MCF 10A (cell line): Measurements from ENCODE around the gene AQP11. TPM values are rescaled to one million over a fixed set of nuclear protein-coding genes. Genes with fewer than 3 reads are reported as not detected.

Source experiments
- BruUV-seq: library from RNA; stranded (reverse); fragments of 400-500 nt; replicated peaks from 2 replicates; lab custom pipeline; 2021; lab: Mats Ljungman, UMichigan
- CTCF ChIA-PET: fragments of 300-600 bp; sonication (Branson Sonifier 250); formaldehyde crosslinking; extraction: SDS; loops from one replicate; lab custom pipeline; 2021; ENCODE audit warnings: antibody characterized with exemption, inconsistent platforms; lab: Yijun Ruan, JAX
- POLR2A ChIA-PET: fragments of 300-600, 350-650 bp; sonication (Branson Sonifier 250); formaldehyde crosslinking; extraction: SDS; loops from one replicate; lab custom pipeline; 2020; ENCODE audit warnings: antibody characterized with exemption, inconsistent platforms; lab: Yijun Ruan, JAX
- DNase-seq: peaks from one replicate; pipeline ENCODE4 v3.0.0-alpha.2; 2018; ENCODE audit not compliant: unreplicated experiment
- H3K27ac Mint-ChIP-seq: one replicate; pipeline ENCODE4 v1.8.0; 2022; ENCODE audit warnings: mild to moderate bottlenecking, low read depth, mixed read lengths; ENCODE audit not compliant: unreplicated experiment
- H3K27me3 Mint-ChIP-seq: one replicate; pipeline ENCODE4 v1.8.0; 2022; ENCODE audit warnings: mixed read lengths; ENCODE audit not compliant: insufficient read depth, unreplicated experiment
- H3K36me3 Mint-ChIP-seq: one replicate; pipeline ENCODE4 v1.8.0; 2022; ENCODE audit warnings: mild to moderate bottlenecking, moderate library complexity, mixed read lengths; ENCODE audit not compliant: insufficient read depth, unreplicated experiment
- H3K4me1 Mint-ChIP-seq: one replicate; pipeline ENCODE4 v1.8.0; 2022; ENCODE audit warnings: mixed read lengths; ENCODE audit not compliant: insufficient read depth, unreplicated experiment
- H3K4me3 Mint-ChIP-seq: one replicate; pipeline ENCODE4 v1.8.0; 2022; ENCODE audit warnings: mild to moderate bottlenecking, moderate library complexity, mixed read lengths; ENCODE audit not compliant: unreplicated experiment
- H3K9me3 Mint-ChIP-seq: one replicate; pipeline ENCODE4 v1.8.0; 2022; ENCODE audit warnings: mixed read lengths; ENCODE audit not compliant: unreplicated experiment
- intact Hi-C: fragments of 100-400 bp; cut with micrococcal nuclease; formaldehyde crosslinking; loops from 2 replicates; pipeline ENCODE4 v1.14.1; 2022
- total RNA-seq: library from RNA; stranded (reverse); gene quantifications from 2 replicates; pipeline ENCODE4 v1.2.3, GENCODE V29; 2022
- TF ChIP-seq, protein P1 (sequence below): fragments of 200-600 bp; IDR thresholded peaks from one replicate; pipeline ENCODE4 v1.8.0; 2022; ENCODE audit warnings: antibody characterized with exemption, mild to moderate bottlenecking; ENCODE audit not compliant: unreplicated experiment

AQP11 gene
- total RNA-seq, 1 experiment from 2014 or later: not detected

- H3K4me1 Mint-ChIP-seq: peaks cover 14% of the 10 kb centered on the region
- H3K27ac Mint-ChIP-seq: no peak overlapping the region
- H3K9me3 Mint-ChIP-seq: no peaks in the 10 kb centered on the region
- TF ChIP-seq, protein P1, sequence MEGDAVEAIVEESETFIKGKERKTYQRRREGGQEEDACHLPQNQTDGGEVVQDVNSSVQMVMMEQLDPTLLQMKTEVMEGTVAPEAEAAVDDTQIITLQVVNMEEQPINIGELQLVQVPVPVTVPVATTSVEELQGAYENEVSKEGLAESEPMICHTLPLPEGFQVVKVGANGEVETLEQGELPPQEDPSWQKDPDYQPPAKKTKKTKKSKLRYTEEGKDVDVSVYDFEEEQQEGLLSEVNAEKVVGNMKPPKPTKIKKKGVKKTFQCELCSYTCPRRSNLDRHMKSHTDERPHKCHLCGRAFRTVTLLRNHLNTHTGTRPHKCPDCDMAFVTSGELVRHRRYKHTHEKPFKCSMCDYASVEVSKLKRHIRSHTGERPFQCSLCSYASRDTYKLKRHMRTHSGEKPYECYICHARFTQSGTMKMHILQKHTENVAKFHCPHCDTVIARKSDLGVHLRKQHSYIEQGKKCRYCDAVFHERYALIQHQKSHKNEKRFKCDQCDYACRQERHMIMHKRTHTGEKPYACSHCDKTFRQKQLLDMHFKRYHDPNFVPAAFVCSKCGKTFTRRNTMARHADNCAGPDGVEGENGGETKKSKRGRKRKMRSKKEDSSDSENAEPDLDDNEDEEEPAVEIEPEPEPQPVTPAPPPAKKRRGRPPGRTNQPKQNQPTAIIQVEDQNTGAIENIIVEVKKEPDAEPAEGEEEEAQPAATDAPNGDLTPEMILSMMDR: no peak
- no peak overlapping the region for H3K4me3 Mint-ChIP-seq
- H3K27me3 Mint-ChIP-seq: no peaks in the 10 kb centered on the region
- no peak for DNase-seq
- BruUV-seq: no TSS peak
- CTCF ChIA-PET: interaction anchor here (0.5 to 4.8 kb wide), 2 partner anchors 14 to 46 kb away, joined by 3 to 37 read pairs; no protein-coding TSS in a partner anchor
- POLR2A ChIA-PET: interaction anchor here (3.1 kb wide), 1 partner anchor 8 kb away, joined by 23 read pairs; no protein-coding TSS in a partner anchor
- intact Hi-C loops: no loop called here
- H3K36me3 Mint-ChIP-seq: peaks cover 51% of the 10 kb centered on the region
These were observed 14.5 kb downstream of the AQP11 start for GRCh38 chr11:77604281-77604680.

DNA sequence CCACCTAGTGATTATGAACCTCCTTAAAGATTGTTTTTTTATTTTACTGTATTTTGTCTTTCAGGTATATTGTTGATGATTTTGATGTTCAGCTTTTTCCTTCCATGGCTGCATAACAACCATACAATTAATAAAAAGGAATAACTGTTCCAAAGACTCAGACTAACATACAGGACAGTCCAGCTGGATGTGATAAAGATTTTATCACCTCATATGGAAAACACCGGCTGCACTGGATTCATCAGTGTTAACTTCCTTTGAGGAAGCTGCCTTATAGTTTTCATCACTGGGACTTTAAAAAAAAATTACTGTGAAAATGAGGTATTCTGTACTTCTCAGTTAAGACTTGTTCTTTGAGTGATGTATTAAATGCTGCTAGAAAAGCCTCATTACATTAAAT is 19.5 kb downstream of the AQP11 start:
- ChIA-PET CTCF (interaction anchor here (1.2 kb wide), 1 partner anchor 10 kb away, joined by 3 read pairs; no protein-coding TSS in a partner anchor), POLR2A (no interaction called here)
- Mint-ChIP-seq H3K9me3 (no peaks in the 10 kb centered on the region), H3K27me3 (no peaks in the 10 kb centered on the region), H3K4me1 (no peaks in the 10 kb centered on the region), H3K4me3 (no peak overlapping the region), H3K27ac (no peak overlapping the region), H3K36me3 (peaks cover 64% of the 10 kb centered on the region)
- no peak for DNase-seq
- BruUV-seq: no TSS peak
- intact Hi-C loops: no loop called here
- TF ChIP-seq, protein P1: no peak

DNA sequence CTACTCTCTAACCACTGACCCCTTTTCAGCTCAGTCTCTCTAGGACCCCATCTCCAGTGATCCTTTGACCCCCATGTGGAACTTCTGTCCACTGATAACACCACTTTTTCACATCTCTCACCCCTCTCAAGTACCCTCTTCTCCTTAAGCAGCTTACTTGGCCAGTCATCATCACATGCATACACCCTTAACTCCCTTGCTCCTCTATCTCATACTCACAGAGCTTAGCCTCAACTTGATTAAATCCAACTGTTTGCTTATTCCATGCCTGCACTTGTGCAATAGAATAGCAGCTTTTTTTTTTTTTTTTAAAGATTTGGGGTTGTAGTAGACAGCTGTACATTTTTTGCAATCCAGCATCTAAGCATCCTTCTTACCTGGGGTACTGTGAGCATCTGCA is 22.2 kb downstream of the AQP11 start:
- Mint-ChIP-seq H3K36me3 (peaks cover 68% of the 10 kb centered on the region), H3K27me3 (no peaks in the 10 kb centered on the region), H3K27ac (no peak overlapping the region), H3K9me3 (no peaks in the 10 kb centered on the region), H3K4me1 (no peaks in the 10 kb centered on the region), H3K4me3 (no peak overlapping the region)
- DNase-seq: no peak
- ChIA-PET CTCF (interaction anchor here (1.7 kb wide), 1 partner anchor 63 kb away, joined by 9 read pairs; no protein-coding TSS in a partner anchor), POLR2A (interaction anchor here (4.1 kb wide), 1 partner anchor 9 kb away, joined by 23 read pairs; no protein-coding TSS in a partner anchor)
- TF ChIP-seq, protein P1: no peak
- intact Hi-C loops: no loop called here
- BruUV-seq: no TSS peak

DNA sequence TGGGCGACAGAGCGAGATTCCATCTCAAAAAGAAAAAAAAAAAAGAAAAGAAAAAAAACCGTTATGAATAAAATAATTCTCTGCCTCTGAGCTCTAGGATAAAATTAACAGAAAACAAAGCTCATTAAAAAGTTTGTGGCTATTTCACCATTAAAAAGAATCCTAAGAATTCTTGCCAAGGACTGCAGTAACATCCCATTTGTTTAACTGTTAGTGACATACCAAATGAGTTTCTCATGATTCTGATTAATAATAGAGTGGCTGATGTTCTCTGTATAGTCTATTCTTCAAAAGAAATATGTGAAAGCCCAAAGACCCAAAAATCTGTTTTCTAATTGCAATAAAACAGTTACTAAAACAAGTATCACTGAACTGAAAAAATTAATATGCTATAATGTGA is 28.1 kb downstream of the AQP11 start:
- Mint-ChIP-seq H3K4me3 (no peak overlapping the region), H3K36me3 (peaks cover 85% of the 10 kb centered on the region), H3K4me1 (no peaks in the 10 kb centered on the region), H3K9me3 (no peaks in the 10 kb centered on the region), H3K27me3 (no peaks in the 10 kb centered on the region), H3K27ac (no peak overlapping the region)
- TF ChIP-seq, protein P1: no peak
- no peak for DNase-seq
- no TSS peak for BruUV-seq
- ChIA-PET CTCF (interaction anchor here (0.5 to 5.7 kb wide), 6 partner anchors 14 to 429 kb away, joined by 3 to 37 read pairs (median 4); no protein-coding TSS in a partner anchor), POLR2A (interaction anchor here (0.7 to 1.2 kb wide), 2 partner anchors 14 to 16 kb away, joined by 3 read pairs; no protein-coding TSS in a partner anchor)
- intact Hi-C loops: loop anchor here (5.0 kb wide), 1 partner anchor 491 kb away; the partner anchor contains the start of gene MYO7A
